Lung (tissue), 12 donors: ENCODE data around the gene HTT. TPM values are rescaled to one million over a fixed set of nuclear protein-coding genes. Genes with fewer than 3 reads are reported as not detected.

ENCODE experiments used
- ATAC-seq: fragments of 200-7000 bp; cut with Tn5 transposase; one replicate; pipeline ENCODE4 v1.9.1; 2020; ENCODE audit warnings: moderate number of reproducible peaks; ENCODE audit not compliant: insufficient read depth, low FRiP score
- DNase-seq, 3 donors: peaks; one replicate each; pipeline ENCODE4 v3.0.0-alpha.2; 2013 to 2017
- H3K27ac ChIP-seq, 2 donors: one replicate each; pipeline ENCODE4 v1.5.1; 2013; ENCODE audit warnings: mild to moderate bottlenecking in 2 of 2, moderate library complexity in 2 of 2, control low read depth in 1 of 2, inconsistent platforms in 1 of 2, low read depth in 1 of 2, low read length in 1 of 2
- H3K27me3 ChIP-seq, 3 donors: one replicate each; pipeline ENCODE4 v1.5.1; 2013; ENCODE audit warnings: low read length in 2 of 3; ENCODE audit not compliant: control insufficient read depth in 3 of 3, insufficient read depth in 3 of 3
- H3K36me3 ChIP-seq, 4 donors: one replicate each; pipeline ENCODE4 v1.5.1; 2013; ENCODE audit warnings: low read length in 4 of 4, mild to moderate bottlenecking in 1 of 4, moderate library complexity in 1 of 4; ENCODE audit not compliant: control insufficient read depth in 4 of 4, insufficient read depth in 4 of 4
- H3K4me1 ChIP-seq, 5 donors: one replicate each; pipeline ENCODE4 v1.5.1; 2013; ENCODE audit warnings: low read length in 5 of 5, mild to moderate bottlenecking in 2 of 5, moderate library complexity in 1 of 5; ENCODE audit not compliant: control insufficient read depth in 5 of 5, insufficient read depth in 5 of 5
- H3K4me3 ChIP-seq: one replicate; pipeline ENCODE4 v1.5.1; 2013; ENCODE audit warnings: mild to moderate bottlenecking, control low read depth, moderate library complexity
- H3K9ac ChIP-seq, 2 donors: one replicate each; pipeline ENCODE4 v1.5.1; 2013; ENCODE audit warnings: low read length in 2 of 2, control low read depth in 1 of 2; ENCODE audit not compliant: insufficient read depth in 1 of 2
- H3K9me3 ChIP-seq, 4 donors: one replicate each; pipeline ENCODE4 v1.5.1; 2013; ENCODE audit warnings: low read length in 3 of 4, mild to moderate bottlenecking in 1 of 4, moderate library complexity in 1 of 4; ENCODE audit not compliant: control insufficient read depth in 4 of 4, insufficient read depth in 3 of 4
- WGBS, 2 donors: extraction: QIAGEN DNeasy Blood & Tissue Kit; methylation state at CpG; one replicate each; pipeline ENCODE4 v1.1.7; 2013; 5-methylcytosine and 5-hydroxymethylcytosine counted together
- polyA plus RNA-seq, 2 donors: library from polyadenylated mRNA; stranded (reverse); fragments of 200-250 nt; gene quantifications; one replicate each; pipeline ENCODE4 v1.2.1, GENCODE V29; 2013
- total RNA-seq, 2 donors: library from RNA; depleted of rRNA in 1 of 2; stranded (reverse); fragments of >200 nt in 1 of 2; gene quantifications; one replicate each; pipeline ENCODE4 v1.2.1, GENCODE V29; 2014 to 2021
- TF ChIP-seq, protein P1 (sequence below): IDR thresholded peaks from 2 replicates; pipeline ENCODE4 v1.5.1; 2012; ENCODE audit warnings: mild to moderate bottlenecking; ENCODE audit errors: control extremely low read depth, extremely low read depth
- donor health status: control.
- donor health status: control.
- donor health status: Bipolar disorder and iron deficiency.
- donor health status: healthy.
- donor health status: DM: yes; HTN: yes; CAD: no.

The HTT gene
- total and polyA plus RNA-seq, 4 donors = 17.0 to 109 (median 48.4) TPM

- TF ChIP-seq, protein P1, sequence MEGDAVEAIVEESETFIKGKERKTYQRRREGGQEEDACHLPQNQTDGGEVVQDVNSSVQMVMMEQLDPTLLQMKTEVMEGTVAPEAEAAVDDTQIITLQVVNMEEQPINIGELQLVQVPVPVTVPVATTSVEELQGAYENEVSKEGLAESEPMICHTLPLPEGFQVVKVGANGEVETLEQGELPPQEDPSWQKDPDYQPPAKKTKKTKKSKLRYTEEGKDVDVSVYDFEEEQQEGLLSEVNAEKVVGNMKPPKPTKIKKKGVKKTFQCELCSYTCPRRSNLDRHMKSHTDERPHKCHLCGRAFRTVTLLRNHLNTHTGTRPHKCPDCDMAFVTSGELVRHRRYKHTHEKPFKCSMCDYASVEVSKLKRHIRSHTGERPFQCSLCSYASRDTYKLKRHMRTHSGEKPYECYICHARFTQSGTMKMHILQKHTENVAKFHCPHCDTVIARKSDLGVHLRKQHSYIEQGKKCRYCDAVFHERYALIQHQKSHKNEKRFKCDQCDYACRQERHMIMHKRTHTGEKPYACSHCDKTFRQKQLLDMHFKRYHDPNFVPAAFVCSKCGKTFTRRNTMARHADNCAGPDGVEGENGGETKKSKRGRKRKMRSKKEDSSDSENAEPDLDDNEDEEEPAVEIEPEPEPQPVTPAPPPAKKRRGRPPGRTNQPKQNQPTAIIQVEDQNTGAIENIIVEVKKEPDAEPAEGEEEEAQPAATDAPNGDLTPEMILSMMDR = no peak
- Histone ChIP-seq H3K9me3 (no peaks in the 10 kb centered on the region), H3K36me3 (peaks cover 18 to 30% (median 26%) of the 10 kb centered on the region in 4 donors), H3K4me1 (peaks cover 0 to 44% (median 16%) of the 10 kb centered on the region in 5 donors), H3K27me3 (no peaks in the 10 kb centered on the region), H3K9ac (no peak overlapping the region), H3K27ac (no peak overlapping the region), H3K4me3 (no peak overlapping the region)
- DNase-seq = no peak
- no peak for ATAC-seq
- 96 to 98% methylated on average over 11 of the region's 11 CpGs for WGBS, 2 donors
These were observed 131.5 kb downstream of the HTT start for GRCh38 chr4:3205995-3206394.

- DNase-seq = no peak
- 96 to 97% methylated on average over 18 of the region's 18 CpGs for WGBS, 2 donors
- no peak overlapping the region for H3K4me3 ChIP-seq
These were observed 132.1 kb downstream of the HTT start for GRCh38 chr4:3206439-3207100.

DNA sequence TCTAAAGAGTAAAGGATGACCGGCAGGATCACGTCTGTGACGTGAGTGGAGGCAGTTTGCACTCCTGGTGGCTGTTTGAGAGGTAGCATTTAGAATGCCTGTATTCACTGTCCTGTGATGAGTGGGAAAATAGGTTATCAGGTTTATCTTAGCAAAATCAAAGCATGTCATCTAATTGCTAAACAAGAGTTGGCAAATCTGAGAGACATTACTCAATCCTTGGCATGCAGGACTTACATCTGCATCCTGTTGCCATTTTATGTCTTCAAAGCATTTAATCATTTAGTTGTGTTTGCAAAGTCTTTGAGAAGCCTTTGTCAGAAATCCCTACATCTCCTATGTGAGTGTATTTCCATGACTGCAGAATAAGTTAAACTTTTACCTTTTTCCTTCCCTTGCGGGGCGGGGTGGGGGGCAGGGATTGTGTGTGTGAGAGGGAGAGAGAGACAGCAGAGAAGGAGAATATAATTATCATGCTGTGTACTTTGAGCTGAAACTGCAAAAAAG, 133.1 kb downstream of the HTT start:
- Histone ChIP-seq H3K9me3 (no peaks in the 10 kb centered on the region), H3K9ac (no peak overlapping the region), H3K27me3 (no peaks in the 10 kb centered on the region), H3K27ac (no peak overlapping the region), H3K4me3 (no peak overlapping the region), H3K4me1 (peaks cover 0 to 29% (median 15%) of the 10 kb centered on the region in 5 donors), H3K36me3 (peaks cover 18 to 34% (median 30%) of the 10 kb centered on the region in 4 donors)
- DNase-seq (peak in 2 of 3 donors; percentile 11 to 47), ATAC-seq (no peak)
- WGBS, 2 donors = 64 to 67% methylated on average over 5 of the region's 5 CpGs
- TF ChIP-seq, protein P1 = no peak

More at GRCh38 chr4:3206439-3207100, 132.1 kb downstream of the HTT start:
- Histone ChIP-seq H3K27me3 (no peaks in the 10 kb centered on the region), H3K9me3 (no peaks in the 10 kb centered on the region), H3K36me3 (peaks cover 18 to 30% (median 26%) of the 10 kb centered on the region in 4 donors), H3K27ac (no peak overlapping the region), H3K4me1 (peaks cover 0 to 39% (median 16%) of the 10 kb centered on the region in 5 donors), H3K9ac (no peak overlapping the region)
- TF ChIP-seq, protein P1 = no peak
- no peak for ATAC-seq
